ENCODE measurements around the gene DYSF. TPM values are rescaled to one million over a fixed set of nuclear protein-coding genes. Genes with fewer than 3 reads are reported as not detected.

DYSF gene
- total RNA-seq, 2 experiments from 2014 or later = not detected

DNA sequence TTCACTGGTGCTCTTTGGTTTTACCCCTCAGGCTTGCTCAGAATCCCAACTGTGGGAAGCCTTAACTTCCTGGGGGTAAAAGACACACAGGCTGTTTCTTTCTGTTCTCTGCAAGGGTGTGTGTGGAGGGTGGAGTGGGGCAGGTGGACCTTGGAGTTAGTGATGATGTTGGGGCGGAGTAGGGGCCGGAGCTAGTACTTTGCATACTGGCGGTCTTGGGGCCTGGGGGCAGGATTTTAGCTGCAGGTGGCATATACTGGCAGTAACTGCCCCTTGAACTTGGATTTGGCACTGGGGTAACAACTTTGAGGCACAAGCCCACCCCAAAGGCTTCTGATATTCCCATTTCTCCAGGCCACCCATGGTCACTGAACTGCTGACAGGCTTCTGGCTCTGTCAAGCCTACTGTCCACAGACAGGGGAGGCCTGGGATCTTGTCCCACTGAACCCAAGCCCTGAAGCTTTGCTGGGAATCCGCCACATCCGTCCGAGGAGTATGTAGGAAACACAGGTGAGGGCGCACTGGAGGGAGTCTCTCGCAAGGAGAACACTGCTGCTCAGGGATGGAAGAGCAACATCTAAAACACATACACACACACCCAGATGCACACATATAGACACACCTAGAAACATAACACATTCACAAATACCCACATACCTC lies 258.9 kb downstream of the DYSF start:
- H3K4me2 ChIP-seq (ENCODE audit: low read length) = no peak overlapping the region
- no peaks in the 10 kb centered on the region for H3K9me3 ChIP-seq (ENCODE audit: low read length)
- no peaks in the 10 kb centered on the region for H3K4me1 ChIP-seq (ENCODE audit: insufficient read depth, low read length, poor library complexity, severe bottlenecking)
- H4K20me1 ChIP-seq (ENCODE audit: insufficient read depth, low read length) = no peaks in the 10 kb centered on the region
- POLR2A ChIA-PET = no interaction called here
- TF ChIP-seq, protein P1, sequence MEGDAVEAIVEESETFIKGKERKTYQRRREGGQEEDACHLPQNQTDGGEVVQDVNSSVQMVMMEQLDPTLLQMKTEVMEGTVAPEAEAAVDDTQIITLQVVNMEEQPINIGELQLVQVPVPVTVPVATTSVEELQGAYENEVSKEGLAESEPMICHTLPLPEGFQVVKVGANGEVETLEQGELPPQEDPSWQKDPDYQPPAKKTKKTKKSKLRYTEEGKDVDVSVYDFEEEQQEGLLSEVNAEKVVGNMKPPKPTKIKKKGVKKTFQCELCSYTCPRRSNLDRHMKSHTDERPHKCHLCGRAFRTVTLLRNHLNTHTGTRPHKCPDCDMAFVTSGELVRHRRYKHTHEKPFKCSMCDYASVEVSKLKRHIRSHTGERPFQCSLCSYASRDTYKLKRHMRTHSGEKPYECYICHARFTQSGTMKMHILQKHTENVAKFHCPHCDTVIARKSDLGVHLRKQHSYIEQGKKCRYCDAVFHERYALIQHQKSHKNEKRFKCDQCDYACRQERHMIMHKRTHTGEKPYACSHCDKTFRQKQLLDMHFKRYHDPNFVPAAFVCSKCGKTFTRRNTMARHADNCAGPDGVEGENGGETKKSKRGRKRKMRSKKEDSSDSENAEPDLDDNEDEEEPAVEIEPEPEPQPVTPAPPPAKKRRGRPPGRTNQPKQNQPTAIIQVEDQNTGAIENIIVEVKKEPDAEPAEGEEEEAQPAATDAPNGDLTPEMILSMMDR (conservative IDR thresholded peaks at IDR 0.05; ENCODE audit: low read length) = no peak
- no peak for TF ChIP-seq EZH2phosphoT487 (IDR thresholded peaks at IDR 0.05; ENCODE audit: borderline replicate concordance, low read depth, low read length)
- no peaks in the 10 kb centered on the region for H3K36me3 ChIP-seq (ENCODE audit: insufficient read depth, low read length)
- H3K9me2 ChIP-seq (ENCODE audit: insufficient read depth, low read length) = no peaks in the 10 kb centered on the region
- DNase-seq (ENCODE audit: low spot score) = no peak
- no peaks in the 10 kb centered on the region for H3K79me2 ChIP-seq (ENCODE audit: insufficient read depth, low read depth, low read length)
- CTCF ChIA-PET (ENCODE audit: unreplicated experiment) = no interaction called here
- no peak overlapping the region for H2AFZ ChIP-seq (ENCODE audit: low read length)
- BruUV-seq (replicated peaks) = no TSS peak
- intact Hi-C loops (cut with micrococcal nuclease; ENCODE audit: unreplicated experiment) = no loop called here
- H3K4me3 ChIP-seq (ENCODE audit: low read depth, low read length, poor library complexity, severe bottlenecking) = no peak overlapping the region
- H3K27ac ChIP-seq (ENCODE audit: low read depth, low read length, poor library complexity, severe bottlenecking) = no peak overlapping the region

DNA sequence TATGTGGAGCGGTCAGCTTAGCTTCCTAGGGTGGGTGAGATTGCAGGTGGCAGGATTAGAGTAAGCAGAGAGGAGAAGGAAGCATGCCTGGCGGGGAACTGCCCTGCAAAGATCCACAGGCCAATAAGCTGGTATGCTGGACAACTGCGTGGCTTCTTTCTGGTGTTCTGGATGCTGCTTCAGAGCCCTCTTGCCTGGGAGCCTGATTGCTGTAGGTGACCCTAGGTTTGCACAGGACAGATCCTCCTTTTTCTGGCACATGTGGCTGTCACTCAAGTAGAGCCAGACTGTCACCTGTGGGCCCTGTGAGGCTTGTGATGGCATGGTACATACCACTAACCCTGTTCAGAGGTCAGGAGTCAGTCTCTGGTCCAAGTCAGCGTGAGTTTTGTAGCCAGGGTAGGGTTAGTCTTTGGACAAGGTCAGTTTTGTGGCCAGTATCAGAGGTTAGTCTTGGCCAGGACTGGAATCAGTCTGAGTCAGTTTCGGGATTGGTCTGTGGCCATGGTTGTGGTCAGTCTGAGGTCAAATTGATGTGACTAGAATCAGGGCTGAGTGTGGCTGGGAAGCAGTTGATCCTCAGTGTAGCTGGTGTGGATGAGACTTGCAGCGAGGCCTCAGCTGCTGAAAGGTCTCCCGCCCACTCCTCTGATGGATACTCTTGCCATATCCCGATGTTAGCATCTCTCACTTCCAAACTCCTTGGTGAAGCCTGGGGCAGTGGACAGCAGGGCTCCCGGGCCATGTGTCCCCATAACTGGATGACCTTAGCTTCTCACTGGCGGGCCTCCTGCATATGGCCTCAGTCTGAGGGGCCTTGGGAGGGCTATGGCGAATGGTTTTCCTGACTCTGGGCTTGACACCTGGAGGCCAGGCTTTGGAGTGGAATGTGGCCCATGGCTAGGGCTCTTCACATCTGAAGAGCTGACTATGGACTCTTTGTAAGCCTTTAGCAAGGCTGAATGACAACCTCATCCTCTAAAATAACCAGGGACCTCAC lies 260.5 kb downstream of the DYSF start:
- no peak overlapping the region for H3K4me2 ChIP-seq (ENCODE audit: low read length)

More for the DNA sequence above, 260.5 kb downstream of the DYSF start:
- H3K27ac ChIP-seq (ENCODE audit: low read depth, low read length, poor library complexity, severe bottlenecking) = no peak overlapping the region
- TF ChIP-seq EZH2phosphoT487 (IDR thresholded peaks at IDR 0.05; ENCODE audit: borderline replicate concordance, low read depth, low read length) = no peak
- TF ChIP-seq, protein P1 (conservative IDR thresholded peaks at IDR 0.05; ENCODE audit: low read length) = no peak
- H3K4me3 ChIP-seq (ENCODE audit: low read depth, low read length, poor library complexity, severe bottlenecking) = no peak overlapping the region
- DNase-seq (ENCODE audit: low spot score) = no peak
- H3K36me3 ChIP-seq (ENCODE audit: insufficient read depth, low read length) = no peaks in the 10 kb centered on the region
- CTCF ChIA-PET (ENCODE audit: unreplicated experiment) = no interaction called here
- H3K79me2 ChIP-seq (ENCODE audit: insufficient read depth, low read depth, low read length) = no peaks in the 10 kb centered on the region
- no peaks in the 10 kb centered on the region for H4K20me1 ChIP-seq (ENCODE audit: insufficient read depth, low read length)
- POLR2A ChIA-PET = no interaction called here
- BruUV-seq (replicated peaks) = no TSS peak
- no peaks in the 10 kb centered on the region for H3K9me2 ChIP-seq (ENCODE audit: insufficient read depth, low read length)
- no peaks in the 10 kb centered on the region for H3K9me3 ChIP-seq (ENCODE audit: low read length)
- no peak overlapping the region for H2AFZ ChIP-seq (ENCODE audit: low read length)
- intact Hi-C loops (cut with micrococcal nuclease; ENCODE audit: unreplicated experiment) = no loop called here
- H3K4me1 ChIP-seq (ENCODE audit: insufficient read depth, low read length, poor library complexity, severe bottlenecking) = no peaks in the 10 kb centered on the region
